H9 (cell line): ENCODE results near the gene SLC17A7. TPM values are rescaled to one million over a fixed set of nuclear protein-coding genes. Genes with fewer than 3 reads are reported as not detected.

Experiments
- DNase-seq: peaks from one replicate; pipeline ENCODE4 v3.0.0-alpha.2; 2017
- H2AFZ ChIP-seq: one replicate; pipeline ENCODE4 v1.6.1; 2013; ENCODE audit warnings: mild to moderate bottlenecking, low read length, control low read depth, moderate library complexity
- H2AK5ac ChIP-seq: 2 replicates; pipeline ENCODE4 v1.6.1; 2013; ENCODE audit warnings: low read length, control low read depth, mixed read lengths; ENCODE audit not compliant: insufficient read length
- H2BK120ac ChIP-seq: one replicate; pipeline ENCODE4 v1.6.1; 2013; ENCODE audit warnings: low read depth, mild to moderate bottlenecking, low read length, control low read depth, inconsistent platforms; ENCODE audit not compliant: poor library complexity, severe bottlenecking
- H2BK12ac ChIP-seq: 2 replicates; pipeline ENCODE4 v1.6.1; 2013; ENCODE audit warnings: low read length, control low read depth, mixed read lengths, low read depth; ENCODE audit not compliant: insufficient read length
- H2BK15ac ChIP-seq: 2 replicates; pipeline ENCODE4 v1.6.1; 2013; ENCODE audit warnings: low read depth, low read length, control low read depth
- H2BK20ac ChIP-seq: one replicate; pipeline ENCODE4 v1.6.1; 2013; ENCODE audit warnings: low read depth, mild to moderate bottlenecking, low read length, control low read depth, inconsistent platforms; ENCODE audit not compliant: poor library complexity, severe bottlenecking
- H2BK5ac ChIP-seq: 2 replicates; pipeline ENCODE4 v1.6.1; 2013; ENCODE audit warnings: low read length, control low read depth, mixed read lengths; ENCODE audit not compliant: insufficient read length
- H3K14ac ChIP-seq: 2 replicates; pipeline ENCODE4 v1.6.1; 2013; ENCODE audit warnings: low read length, control low read depth; ENCODE audit not compliant: insufficient read depth
- H3K18ac ChIP-seq: 2 replicates; pipeline ENCODE4 v1.6.1; 2013; ENCODE audit warnings: low read depth, mild to moderate bottlenecking, mixed read lengths, low read length, control low read depth; ENCODE audit not compliant: insufficient read length
- H3K23ac ChIP-seq: 2 replicates; pipeline ENCODE4 v1.6.1; 2013; ENCODE audit warnings: low read length, control low read depth, mixed read lengths, low read depth; ENCODE audit not compliant: insufficient read length
- H3K23me2 ChIP-seq: 2 replicates; pipeline ENCODE4 v1.6.1; 2013; ENCODE audit warnings: low read depth, mild to moderate bottlenecking, mixed read lengths, low read length, control low read depth; ENCODE audit not compliant: insufficient read length, poor library complexity, severe bottlenecking
- H3K27ac ChIP-seq: 2 replicates; pipeline ENCODE4 v1.5.1; 2013; ENCODE audit warnings: low read length, control low read depth, mixed read lengths, low read depth; ENCODE audit not compliant: insufficient read length
- H3K27me3 ChIP-seq: 2 replicates; pipeline ENCODE4 v1.6.1; 2013; ENCODE audit warnings: low read length, control low read depth, inconsistent platforms; ENCODE audit not compliant: insufficient read depth
- H3K4ac ChIP-seq: 2 replicates; pipeline ENCODE4 v1.6.1; 2013; ENCODE audit warnings: low read depth, mild to moderate bottlenecking, control low read depth, inconsistent platforms, low read length, moderate library complexity
- H3K4me1 ChIP-seq: 2 replicates; pipeline ENCODE4 v1.6.1; 2013; ENCODE audit warnings: low read length, control low read depth, inconsistent platforms; ENCODE audit not compliant: insufficient read depth
- H3K4me2 ChIP-seq: 2 replicates; pipeline ENCODE4 v1.6.1; 2013; ENCODE audit warnings: low read length, control low read depth, mixed read lengths; ENCODE audit not compliant: insufficient read length, insufficient read depth
- H3K56ac ChIP-seq: 2 replicates; pipeline ENCODE4 v1.6.1; 2013; ENCODE audit warnings: low read depth, mild to moderate bottlenecking, mixed read lengths, low read length, control low read depth; ENCODE audit not compliant: insufficient read length
- H3K79me1 ChIP-seq: 2 replicates; pipeline ENCODE4 v1.6.1; 2013; ENCODE audit warnings: low read depth, mild to moderate bottlenecking, moderate library complexity, low read length, control low read depth, inconsistent platforms; ENCODE audit not compliant: insufficient read depth, poor library complexity, severe bottlenecking
- H3K79me2 ChIP-seq: 2 replicates; pipeline ENCODE4 v1.6.1; 2013; ENCODE audit warnings: low read length, control low read depth, inconsistent platforms; ENCODE audit not compliant: insufficient read depth
- H3K9ac ChIP-seq: 2 replicates; pipeline ENCODE4 v1.6.1; 2013; ENCODE audit warnings: low read length, control low read depth, mixed read lengths; ENCODE audit not compliant: insufficient read length; ENCODE audit errors: extremely low read depth
- H3K9me3 ChIP-seq: one replicate; pipeline ENCODE4 v1.6.1; 2013; ENCODE audit warnings: low read depth, low read length, inconsistent platforms; ENCODE audit not compliant: control insufficient read depth
- H3T11ph ChIP-seq: one replicate; pipeline ENCODE4 v1.6.1; 2013; ENCODE audit warnings: mild to moderate bottlenecking, low read length, control low read depth, inconsistent platforms
- H4K20me1 ChIP-seq: one replicate; pipeline ENCODE4 v1.6.1; 2013; ENCODE audit not compliant: control insufficient read depth, insufficient read length, insufficient read depth
- H4K5ac ChIP-seq: 2 replicates; pipeline ENCODE4 v1.6.1; 2013; ENCODE audit warnings: low read depth, mild to moderate bottlenecking, mixed read lengths, low read length, control low read depth; ENCODE audit not compliant: insufficient read length
- H4K8ac ChIP-seq: replicated peaks from 2 replicates; pipeline ENCODE4 v1.6.1; 2013; ENCODE audit warnings: low read length, control low read depth, mixed read lengths, low read depth; ENCODE audit not compliant: insufficient read length
- H4K91ac ChIP-seq: 2 replicates; pipeline ENCODE4 v1.6.1; 2013; ENCODE audit warnings: low read depth, mild to moderate bottlenecking, moderate library complexity, mixed read lengths, low read length, control low read depth; ENCODE audit not compliant: insufficient read length
- H3K27ac Mint-ChIP-seq, 3 experiments: 2 replicates in 2 of 3; 3 replicates in 1 of 3; pipeline ENCODE4 v1.8.0; 2020 to 2021; ENCODE audit warnings: mixed read lengths in 3 of 3, mild to moderate bottlenecking in 1 of 3, moderate library complexity in 1 of 3
- H3K27me3 Mint-ChIP-seq: 2 replicates; pipeline ENCODE4 v1.8.0; 2021; ENCODE audit warnings: low read depth, mild to moderate bottlenecking, moderate library complexity, mixed read lengths
- H3K36me3 Mint-ChIP-seq, 3 experiments: 2 replicates in 2 of 3; 3 replicates in 1 of 3; pipeline ENCODE4 v1.8.0; 2020 to 2021; ENCODE audit warnings: low read depth in 3 of 3, mixed read lengths in 3 of 3; ENCODE audit not compliant: insufficient read depth in 1 of 3
- H3K4me1 Mint-ChIP-seq, 2 experiments: 2 replicates each; pipeline ENCODE4 v1.8.0; 2020; ENCODE audit warnings: mixed read lengths in 2 of 2
- H3K4me3 Mint-ChIP-seq, 2 experiments: 2 replicates in 1 of 2; 3 replicates in 1 of 2; pipeline ENCODE4 v1.8.0; 2020 to 2021; ENCODE audit warnings: mild to moderate bottlenecking in 2 of 2, mixed read lengths in 2 of 2, moderate library complexity in 1 of 2
- H3K9me3 Mint-ChIP-seq, 2 experiments: 2 replicates in 1 of 2; 3 replicates in 1 of 2; pipeline ENCODE4 v1.8.0; 2020; ENCODE audit warnings: mild to moderate bottlenecking in 2 of 2, mixed read lengths in 2 of 2, moderate library complexity in 1 of 2
- CTCF ChIP-seq: fragments of 200-600 bp; sonication (generic); conservative IDR thresholded peaks from 3 replicates; pipeline ENCODE4 v1.8.0; 2021; ENCODE audit warnings: antibody characterized with exemption, mild to moderate bottlenecking
- WGBS: extraction: QIAGEN DNeasy Blood & Tissue Kit; methylation state at CpG from one replicate; pipeline ENCODE4 v1.1.7; 2013; ENCODE audit warnings: missing lambda C conversion rate, low lambda C conversion rate, mixed read lengths; ENCODE audit not compliant: insufficient read length; ENCODE audit errors: extremely low coverage; 5-methylcytosine and 5-hydroxymethylcytosine counted together
- total RNA-seq: library from RNA; stranded (reverse); gene quantifications from 2 replicates; pipeline ENCODE4 v1.2.1, GENCODE V29; 2021

SLC17A7 gene
- total RNA-seq, 1 experiment from 2014 or later = 1.3 TPM

GRCh38 chr19:49443366-49444099 is 2.2 kb upstream of the SLC17A7 start:
- WGBS = no CpG with 5 or more reads among the region's 47 CpGs

More at GRCh38 chr19:49443366-49444099, 2.2 kb upstream of the SLC17A7 start:
- Histone ChIP-seq H2BK20ac (no peak overlapping the region), H3K14ac (0 out of 2 replicates have a peak overlapping the region, but pooled peaks have one; percentile 4), H3K79me1 (no peaks in the 10 kb centered on the region), H3K4me2 (peak overlapping the region; percentile 44), H2BK12ac (no peak overlapping the region), H3K4ac (no peak overlapping the region), H4K8ac (no peak overlapping the region), H4K20me1 (no peaks in the 10 kb centered on the region), H3K23ac (no peak overlapping the region), H3T11ph (no peak overlapping the region), H3K27me3 (peaks cover 20% of the 10 kb centered on the region; the same call in 1 of the 2 replicates), H3K18ac (peak overlapping the region; percentile 44), H2BK15ac (no peak overlapping the region), H3K27ac (no peak overlapping the region), H2AK5ac (no peak overlapping the region), H2BK5ac (no peak overlapping the region), H2AFZ (no peak overlapping the region), H3K4me1 (no peaks in the 10 kb centered on the region), H3K79me2 (no peaks in the 10 kb centered on the region), H2BK120ac (no peak overlapping the region), H3K9me3 (no peaks in the 10 kb centered on the region), H4K5ac (no peak overlapping the region), H3K23me2 (peaks cover 21% of the 10 kb centered on the region), H4K91ac (no peak overlapping the region), H3K56ac (no peak overlapping the region), H3K9ac (no peak overlapping the region)
- H3K36me3 Mint-ChIP-seq = peaks cover 15 to 27% (median 26%) of the 10 kb centered on the region in 3 experiments
- H3K4me1 Mint-ChIP-seq = peaks cover 27 to 40% of the 10 kb centered on the region in 2 experiments
- peak; percentile 97 for DNase-seq
- H3K4me3 Mint-ChIP-seq = peak overlapping the region; percentile 74 to 82
- H3K27me3 Mint-ChIP-seq = peaks cover 37% of the 10 kb centered on the region
- H3K9me3 Mint-ChIP-seq = no peaks in the 10 kb centered on the region; a peak in 1 of 5 replicates
- H3K27ac Mint-ChIP-seq = peak overlapping the region; percentile 19 to 90 (median 88); a peak in 5 of 7 replicates
- peak; percentile 90 for TF ChIP-seq CTCF
